HG03280 (cell line): ENCODE results near the gene PSD4.

Experiments
- ATAC-seq: cut with Tn5 transposase; IDR thresholded peaks from one replicate; pipeline ENCODE4 v1.9.1; 2021; ENCODE audit warnings: mild to moderate bottlenecking, moderate library complexity; ENCODE audit not compliant: unreplicated experiment

Gene PSD4

DNA sequence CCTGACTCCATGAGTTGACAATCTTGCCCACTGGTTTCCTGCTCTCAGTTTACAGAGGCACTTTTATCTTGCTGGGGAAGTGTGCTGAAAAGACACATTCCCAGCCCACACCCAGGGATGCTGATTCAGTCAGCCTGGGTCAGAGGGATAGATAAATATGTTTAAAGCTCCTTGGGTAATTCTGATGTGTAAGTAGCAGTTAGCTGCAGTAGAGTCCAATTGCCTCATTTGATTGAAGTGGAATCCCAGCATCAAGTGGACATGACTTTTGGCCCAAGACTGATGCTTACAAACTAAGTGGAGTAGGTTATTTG, 29.4 kb downstream of the PSD4 start:
- no peak for ATAC-seq

DNA sequence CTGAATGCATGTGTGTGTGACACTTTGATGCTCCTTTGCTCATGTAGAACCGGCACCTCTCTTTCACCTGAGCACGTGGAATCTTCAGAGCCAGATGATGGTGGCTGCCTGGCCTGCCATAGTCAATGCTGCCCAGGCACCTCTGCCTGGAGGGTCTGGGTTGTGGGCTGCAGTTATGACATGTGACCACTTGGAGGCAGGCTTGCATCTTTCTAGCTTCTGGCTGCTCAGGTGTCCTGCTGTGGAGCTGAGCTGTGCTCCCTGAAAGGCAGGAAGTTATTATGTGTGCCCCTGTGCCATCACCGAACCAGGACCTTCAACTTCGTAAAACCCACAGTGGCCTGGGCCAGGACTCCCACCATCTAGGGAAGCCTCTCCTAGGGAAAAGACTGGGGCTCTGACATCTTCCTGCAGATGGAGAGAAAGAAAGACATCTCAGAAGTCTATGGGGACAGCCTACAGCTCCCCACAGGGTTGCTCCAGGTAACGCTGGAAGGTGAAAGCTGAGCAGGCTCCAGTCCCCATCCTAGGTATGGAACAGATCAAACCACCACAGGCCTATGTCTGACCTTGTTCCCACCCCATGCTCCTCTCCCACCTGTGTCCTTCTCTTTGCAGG, 30.2 kb downstream of the PSD4 start:
- peak; percentile 79 for ATAC-seq

DNA sequence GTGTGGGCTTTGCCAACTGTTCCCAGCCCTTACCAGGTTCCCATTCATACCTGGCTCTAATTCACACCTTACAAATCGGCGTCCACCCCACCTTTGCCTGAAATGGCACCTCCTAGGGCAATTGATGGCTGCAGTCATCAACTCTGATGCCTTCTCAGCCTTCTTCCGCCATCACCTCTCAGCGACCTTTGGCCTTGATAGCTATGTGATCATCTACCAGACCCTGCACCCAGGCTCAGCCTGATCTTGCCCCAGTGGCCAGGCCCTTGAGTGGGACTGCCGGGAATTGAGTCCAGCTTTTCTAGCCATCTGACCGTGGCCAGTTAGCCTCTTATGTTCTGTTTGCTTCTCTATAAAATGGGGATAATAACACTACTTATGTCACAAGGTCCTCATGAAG, 32.5 kb downstream of the PSD4 start:
- no peak for ATAC-seq

DNA sequence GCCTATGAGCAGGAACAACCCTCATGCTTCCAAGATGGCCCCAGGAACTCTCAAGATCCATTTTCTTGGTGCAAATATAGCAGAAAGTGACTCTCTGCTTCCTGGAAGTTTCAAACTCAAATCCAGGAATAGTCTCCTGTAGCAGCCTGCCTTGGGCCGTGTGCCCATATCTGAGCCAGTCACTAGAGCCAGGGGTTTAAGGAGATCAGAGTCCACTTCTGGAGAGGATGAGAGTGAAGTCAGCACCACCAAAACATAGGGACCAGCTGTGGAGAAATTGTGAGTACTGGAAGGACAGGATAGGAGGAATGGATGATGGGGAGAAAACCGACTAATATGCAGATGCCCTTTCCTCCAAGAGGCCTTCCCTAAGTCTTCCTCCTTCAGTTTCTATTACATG, 33.2 kb downstream of the PSD4 start:
- no peak for ATAC-seq

DNA sequence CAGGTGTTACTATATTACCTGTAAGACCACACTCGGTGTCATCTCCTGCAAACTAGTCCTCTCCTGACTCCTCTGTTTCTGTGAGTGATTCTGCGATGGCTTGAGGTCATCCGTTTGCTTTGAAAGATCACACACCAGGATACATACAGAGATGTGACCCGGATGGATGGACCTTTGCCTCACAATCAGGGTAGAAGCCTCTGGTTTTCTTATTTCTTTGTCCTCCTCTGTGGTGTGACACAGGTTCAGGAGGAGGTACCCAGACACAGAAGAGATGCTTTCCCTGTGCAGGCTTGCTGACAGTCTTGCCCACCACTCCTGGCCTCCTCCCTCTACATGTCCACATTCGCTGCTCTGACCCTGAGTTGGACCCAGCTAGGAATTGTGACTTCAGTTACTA, 34.6 kb downstream of the PSD4 start:
- no peak for ATAC-seq

DNA sequence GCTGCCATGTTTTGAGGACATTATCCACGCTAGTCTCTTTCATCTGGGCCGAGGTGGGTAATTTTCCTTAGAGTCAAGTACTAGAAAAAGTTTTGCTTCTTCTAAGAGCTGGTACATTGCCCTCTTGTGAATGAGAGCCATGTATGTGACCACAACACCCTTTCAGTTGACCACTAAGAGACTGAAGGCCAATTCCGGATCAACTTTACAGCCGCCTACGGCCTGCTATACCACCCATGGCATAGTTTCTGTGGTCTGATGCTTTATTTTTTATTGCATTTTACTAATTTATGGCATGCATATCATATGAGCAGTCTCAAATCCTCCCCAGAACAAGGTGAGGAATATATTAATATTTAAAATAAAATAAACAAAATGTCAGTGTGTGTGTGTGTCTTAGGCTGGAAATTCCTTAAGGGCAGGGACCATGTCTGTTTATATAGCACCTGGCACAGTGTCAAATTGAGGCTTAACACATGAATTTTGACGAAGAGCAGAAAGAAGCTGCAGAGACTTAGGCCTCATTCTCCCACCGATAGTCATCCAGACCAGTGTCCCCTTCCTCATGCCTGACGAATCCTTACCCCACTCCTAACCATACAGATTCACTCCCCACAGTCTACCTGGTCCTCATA, 35.4 kb downstream of the PSD4 start:
- ATAC-seq, result no peak

DNA sequence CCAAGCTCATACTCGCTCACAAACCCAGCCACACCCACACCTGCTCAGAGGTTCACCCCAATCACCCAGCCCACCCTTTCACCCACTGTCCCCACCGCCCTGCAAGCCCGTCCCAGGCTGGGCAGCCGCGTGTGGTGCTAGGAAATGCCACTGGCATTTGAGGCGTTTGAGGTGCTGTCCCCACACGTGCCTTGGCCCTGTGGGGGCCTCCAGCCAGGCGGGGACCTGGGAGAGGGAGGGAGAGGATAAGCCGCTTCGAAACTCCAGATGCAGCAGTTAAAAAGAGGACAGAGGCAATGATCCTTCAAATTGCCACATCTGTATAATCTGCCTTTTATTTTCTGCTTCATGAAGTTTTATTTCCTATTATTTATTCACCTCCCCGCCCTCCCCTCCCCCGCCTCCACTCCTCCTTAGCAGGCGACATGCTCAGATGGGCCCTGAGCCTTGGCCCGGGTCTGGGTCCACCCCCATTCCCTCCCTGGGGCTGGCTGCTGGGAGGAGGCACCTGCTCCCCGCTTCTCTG, 35.9 kb downstream of the PSD4 start:
- ATAC-seq, result no peak

DNA sequence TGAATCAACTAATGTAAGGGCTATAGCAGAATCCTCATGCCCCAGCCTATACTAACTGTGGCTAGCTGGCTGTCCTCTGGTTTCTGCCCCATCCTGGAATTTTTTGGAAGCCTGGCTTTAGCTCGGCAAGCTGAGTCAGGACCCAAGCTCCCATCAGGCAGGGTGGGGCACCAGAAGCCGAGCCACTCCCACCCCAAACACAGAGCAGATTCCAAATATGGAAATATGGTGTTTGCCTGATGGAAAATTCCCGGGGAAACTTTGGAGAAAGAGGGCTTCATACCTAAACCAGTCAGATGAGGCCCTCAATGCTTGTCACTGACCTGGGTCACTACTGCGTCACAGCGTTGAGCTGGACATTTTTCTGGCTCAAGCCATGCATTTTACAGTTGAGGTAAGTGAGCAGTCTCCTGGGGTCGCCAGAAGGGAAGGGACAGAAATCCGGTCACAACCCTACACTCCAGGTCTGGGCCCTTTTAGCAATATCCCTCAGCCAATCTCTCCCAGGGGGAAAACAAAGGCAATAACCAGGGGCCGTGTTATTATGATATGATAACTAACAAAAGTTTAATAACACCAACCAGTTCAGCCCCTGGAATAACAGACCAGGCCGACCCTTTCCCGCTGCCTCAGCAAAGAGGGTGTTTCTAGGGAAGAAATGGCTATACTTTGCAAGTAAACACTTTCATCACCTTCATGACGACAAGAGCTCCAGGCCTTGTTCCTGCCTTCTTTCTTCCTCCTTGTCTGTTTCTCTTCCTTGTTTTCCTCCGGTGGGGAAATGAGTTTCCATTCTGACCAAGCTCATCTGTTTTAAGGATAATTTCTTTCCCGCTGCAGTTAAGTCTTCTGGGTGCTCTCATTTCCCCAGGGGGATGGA, 37.7 kb downstream of the PSD4 start:
- no peak for ATAC-seq

DNA sequence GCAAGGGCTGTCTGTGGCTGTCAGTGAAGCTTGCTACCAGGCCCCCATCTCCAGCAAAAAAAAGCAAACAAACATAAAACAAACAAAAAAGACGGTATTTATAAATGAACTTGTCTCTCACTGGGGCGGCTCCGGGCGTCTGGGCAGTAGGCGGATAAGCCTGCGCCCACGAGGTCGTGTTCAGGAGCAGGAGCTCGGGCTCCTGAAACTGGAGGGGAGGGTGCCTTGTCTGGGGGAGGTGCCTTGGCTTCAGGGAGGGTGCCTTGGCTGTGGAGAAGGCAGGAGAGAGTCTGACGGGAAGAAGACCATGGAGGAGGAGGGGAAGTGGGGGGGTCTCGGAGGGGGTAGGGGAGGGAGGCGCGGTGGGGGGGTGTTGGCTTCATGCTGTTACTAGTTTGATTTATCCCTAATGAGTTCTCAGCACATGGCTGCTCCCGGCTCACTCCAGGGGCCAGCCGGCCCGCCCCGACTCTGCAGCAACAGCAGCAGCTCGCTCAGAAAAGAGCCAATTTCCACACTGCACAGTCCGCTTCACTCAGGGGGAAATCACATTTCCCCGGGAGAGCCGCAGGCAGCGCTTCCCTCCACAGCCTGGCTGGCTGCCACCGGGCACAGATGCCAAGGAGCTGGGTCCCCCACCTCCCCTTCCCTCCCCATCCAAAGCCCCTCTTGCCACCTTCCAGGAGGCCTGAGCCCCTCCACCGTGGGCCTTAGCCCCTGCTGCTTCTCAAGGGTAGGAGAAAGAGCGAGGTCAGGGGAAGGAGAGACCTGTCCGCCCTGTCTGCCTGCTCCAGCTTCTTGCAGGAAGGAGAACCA, 38.7 kb downstream of the PSD4 start:
- ATAC-seq, result no peak

DNA sequence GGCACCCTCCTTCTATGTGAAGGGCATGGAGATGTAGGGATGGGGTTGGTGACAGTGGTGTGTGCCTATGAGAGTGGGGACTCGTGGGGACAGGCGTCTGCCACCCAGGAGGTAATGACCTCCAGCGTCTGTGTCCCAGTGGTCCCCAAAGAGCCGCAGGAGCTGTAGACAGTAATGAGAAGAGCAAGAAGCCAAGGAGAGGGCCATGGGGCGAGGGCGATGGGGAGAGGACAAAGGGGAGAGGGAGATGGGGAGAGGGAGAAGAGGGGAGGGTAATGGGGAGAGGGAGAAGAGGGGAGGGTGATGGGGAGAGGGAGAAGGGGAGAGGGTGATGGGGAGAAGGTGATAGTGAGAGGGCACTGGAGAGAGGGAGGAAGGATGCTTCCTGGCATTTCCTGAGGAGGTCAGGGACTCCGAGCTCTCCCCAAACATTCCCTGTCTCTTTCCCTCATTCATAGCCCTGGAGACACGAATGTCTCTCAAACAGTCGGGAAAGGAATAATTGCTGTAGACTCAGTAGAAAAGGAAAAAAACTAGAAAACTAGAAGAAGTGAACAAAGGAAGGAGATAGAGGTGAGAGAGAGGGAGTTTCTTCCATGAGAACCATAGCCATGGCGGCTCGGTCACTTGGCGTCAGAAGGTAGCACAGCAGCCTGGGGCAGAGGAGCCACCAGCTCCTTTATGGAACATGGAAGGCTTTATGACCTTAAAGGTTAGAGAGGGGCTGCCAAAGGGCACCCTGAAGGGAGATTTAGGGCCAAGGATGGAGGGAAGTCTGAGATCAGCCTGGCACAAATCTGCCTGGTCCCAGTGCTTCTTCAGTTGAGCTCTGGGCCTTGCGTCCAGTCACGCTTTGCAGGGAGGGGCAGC, 39.5 kb downstream of the PSD4 start:
- ATAC-seq, result no peak

DNA sequence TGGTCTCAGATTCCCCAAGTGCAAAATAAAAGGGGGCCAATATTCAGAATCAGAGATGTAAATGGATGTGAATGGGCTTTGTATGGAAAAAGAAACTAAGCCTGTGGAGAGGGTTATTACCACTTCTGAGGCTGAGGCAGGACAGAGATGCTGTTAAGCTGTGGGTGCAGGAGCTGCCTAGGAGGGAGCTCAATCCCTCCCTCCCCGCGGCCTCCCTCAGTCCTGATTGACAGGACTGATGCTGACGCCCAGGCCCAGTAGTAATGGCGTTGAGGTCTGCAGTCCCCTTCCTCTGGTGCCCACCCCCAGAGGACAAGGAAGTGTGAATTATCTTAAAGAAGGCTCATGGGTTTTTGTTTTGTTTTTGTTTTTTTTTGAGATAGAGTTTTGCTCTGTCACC, 40.4 kb downstream of the PSD4 start:
- ATAC-seq, result no peak

DNA sequence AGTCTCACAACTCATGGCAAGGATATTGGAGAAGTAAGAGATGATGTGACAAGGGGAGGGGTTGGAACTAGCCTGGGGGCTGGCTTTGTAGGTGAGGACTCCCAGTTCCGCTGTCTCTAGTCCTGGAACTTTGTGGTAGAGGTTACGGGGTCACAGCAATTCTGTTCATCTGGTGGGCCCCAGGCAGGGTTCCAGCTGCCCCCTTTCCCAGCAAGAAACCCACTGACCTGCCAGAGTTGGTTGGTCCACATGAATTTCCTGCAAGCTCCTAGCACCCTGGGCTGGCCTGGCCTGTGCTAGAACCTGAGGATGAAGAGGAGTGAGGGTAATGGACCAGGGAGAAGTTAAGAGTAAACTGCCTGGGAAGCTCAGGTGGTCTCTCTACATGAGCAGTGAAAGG, 41.3 kb downstream of the PSD4 start:
- ATAC-seq, result no peak

DNA sequence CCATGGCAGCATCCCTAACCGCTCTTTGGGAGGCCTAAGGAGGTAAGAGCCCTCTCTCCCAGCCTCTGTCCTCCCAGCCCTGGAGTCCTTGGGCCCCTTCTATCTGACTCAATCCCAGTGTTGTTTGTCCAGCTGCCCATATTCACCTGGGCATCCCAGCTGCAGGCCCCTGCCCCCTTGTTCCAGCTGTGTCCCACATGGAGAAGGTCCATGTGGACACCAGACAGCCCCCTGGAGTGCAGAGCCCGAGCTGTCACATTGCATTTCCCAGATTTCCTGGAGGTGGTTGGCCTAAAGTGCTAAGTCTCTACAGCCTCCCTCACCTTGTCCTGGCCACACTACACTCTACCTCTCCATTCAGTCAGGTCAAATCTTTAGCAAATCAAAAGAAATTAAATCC, 42.5 kb downstream of the PSD4 start:
- ATAC-seq, result no peak

DNA sequence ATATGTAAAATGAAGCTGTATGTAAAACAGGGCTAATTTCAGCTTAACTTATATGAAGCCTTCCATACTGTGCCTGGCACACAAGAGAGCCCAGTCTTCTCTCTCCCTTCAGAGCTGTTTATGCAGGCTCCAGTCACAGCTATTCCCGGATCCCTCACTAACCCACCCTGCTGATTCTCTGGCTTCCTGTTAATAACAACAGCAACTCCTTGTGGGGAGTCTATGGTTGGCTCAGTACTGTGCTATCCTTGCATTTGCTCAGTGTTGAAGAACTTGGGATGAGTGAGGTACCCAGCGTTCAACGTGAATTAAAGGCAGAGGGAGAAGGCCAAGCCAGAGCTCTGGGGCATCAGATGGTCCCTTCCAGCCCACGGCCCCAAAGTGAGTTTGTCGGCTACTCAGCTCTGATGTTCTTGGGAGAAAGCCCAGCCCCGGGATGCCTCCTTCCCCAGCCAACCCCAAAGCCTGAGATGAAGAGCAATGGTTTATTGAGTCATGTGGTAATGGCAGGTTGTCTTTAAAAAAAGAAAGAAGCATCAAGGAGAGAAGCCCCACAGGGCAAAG, 43.2 kb downstream of the PSD4 start:
- no peak for ATAC-seq

DNA sequence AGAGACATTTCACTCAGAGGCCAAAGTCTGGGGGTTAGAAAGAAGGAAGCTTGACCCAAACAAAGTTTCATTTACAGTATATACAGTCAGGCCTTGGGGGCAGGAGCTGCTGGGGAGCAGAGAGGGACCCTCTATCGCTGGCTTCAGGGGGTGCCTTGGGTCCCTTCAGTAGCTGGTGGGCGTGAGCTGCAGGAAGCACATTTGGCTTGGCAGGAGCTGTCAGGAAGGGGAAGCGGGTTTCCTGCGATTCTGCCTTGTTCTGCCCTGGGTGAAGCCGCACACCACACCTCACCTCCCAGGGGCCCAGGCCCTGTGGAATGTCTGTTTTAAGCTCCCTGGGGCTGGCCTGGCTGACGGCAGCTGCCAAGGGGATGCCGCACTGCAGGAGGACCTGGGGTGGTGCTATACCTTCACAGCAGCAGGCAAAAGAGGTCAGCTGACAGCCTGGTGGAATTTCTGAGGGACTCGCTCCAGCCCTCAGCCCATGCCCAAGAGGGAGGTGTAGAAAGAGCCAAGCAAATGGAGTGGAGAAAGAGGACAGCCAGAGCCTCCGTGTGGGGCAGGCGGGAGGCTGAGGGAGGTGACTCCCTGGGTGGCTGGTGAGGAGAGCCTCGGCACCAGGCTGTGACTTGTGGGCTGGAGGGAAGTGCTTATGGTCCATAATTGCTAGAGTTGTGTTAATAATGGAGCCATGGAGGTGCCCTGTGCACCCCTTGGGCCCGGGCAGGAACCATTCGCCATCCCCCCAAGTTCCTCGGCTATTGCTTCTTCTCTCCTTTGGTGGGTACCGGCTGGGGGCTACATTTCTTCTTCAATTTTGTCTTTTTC, 43.9 kb downstream of the PSD4 start:
- no peak for ATAC-seq

DNA sequence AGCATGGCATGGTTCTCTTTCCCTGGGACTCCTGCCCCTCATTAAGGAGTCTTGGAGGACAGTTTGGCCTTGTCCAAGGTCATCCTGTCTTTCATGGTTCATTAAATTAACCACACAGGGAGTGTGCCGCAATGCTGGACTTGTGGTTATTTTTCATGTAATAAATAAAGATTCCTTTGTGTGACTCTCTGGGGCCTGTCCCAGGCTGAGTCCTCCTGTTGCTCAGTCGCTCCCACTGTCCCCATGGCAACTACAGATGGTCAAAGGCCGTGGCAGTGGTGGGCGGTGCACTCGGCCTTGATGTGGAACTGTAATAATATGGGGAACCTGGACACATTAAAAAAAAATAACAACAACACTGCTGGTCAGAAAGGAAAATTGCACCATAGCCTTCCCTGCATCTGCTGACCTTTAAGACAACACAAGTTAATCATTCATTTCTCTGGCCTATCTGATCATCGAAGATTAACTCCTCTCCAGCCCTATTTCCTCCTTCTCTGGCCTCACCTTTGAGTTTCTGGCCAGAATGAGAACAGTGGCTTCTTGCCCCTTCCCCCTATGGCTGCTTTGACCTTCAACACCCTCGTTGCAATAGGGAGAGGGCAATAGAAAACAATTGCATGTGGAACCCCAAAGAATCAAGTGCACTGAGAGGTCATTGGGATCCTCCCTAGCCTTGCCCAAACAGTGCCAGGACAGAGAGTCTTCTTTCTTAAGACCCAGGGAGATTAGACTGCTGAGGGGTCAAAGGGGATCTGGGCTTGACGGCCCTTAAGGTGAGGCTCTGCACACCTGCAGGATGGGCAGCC, 44.7 kb downstream of the PSD4 start:
- no peak for ATAC-seq

DNA sequence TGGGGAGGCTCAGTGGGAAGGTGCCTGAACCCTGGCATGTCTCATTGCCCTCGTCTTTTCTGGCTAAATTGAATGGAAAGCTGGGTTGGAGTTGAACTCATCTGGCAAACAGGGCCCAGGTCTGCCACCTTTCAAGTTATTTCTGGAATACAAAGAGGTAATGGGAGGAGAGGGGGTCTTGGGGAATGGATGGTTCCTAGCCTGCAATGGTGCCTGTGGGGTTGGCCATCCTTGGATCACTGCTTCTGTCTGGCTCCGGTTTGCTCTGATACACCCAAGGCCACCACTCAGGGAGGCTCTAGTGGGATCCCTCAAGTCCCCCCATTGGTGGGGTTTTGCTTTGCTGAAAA, 45.3 kb downstream of the PSD4 start:
- ATAC-seq, result no peak

DNA sequence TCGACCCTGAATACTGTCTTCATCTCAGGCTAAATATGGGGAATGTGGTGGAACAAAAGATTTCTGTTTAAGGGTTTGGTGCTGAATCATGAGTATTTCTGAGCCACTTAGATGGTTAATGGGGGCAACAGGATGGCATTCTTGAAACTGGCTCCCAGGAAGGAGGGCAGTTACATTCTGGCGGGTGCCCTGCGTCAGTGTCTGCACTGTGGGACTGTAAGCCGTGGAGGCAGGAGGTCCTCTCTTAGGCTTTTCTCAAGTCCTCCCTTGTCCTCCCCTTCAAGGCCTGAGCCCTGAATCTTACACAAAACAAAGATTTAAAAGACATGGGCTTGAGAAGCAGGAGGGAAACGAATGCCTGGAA, 45.7 kb downstream of the PSD4 start:
- no peak for ATAC-seq
